Panc1 (cell line): ENCODE results near the gene CEACAM21. TPM values are rescaled to one million over a fixed set of nuclear protein-coding genes. Genes with fewer than 3 reads are reported as not detected.

ENCODE experiments used
- ATAC-seq: fragments of 200-7000 bp; cut with Tn5 transposase; 2 replicates; pipeline ENCODE4 v1.9.1; 2020; ENCODE audit warnings: mild to moderate bottlenecking, moderate library complexity
- BruUV-seq: library from RNA; stranded (reverse); fragments of 400-500 nt; replicated peaks from 2 replicates; lab custom pipeline; 2021; lab: Mats Ljungman, UMichigan
- CTCF ChIA-PET: fragments of 300-600 bp; sonication (Branson Sonifier 250); formaldehyde crosslinking; loops from one replicate; lab custom pipeline; 2022; ENCODE audit warnings: antibody characterized with exemption; lab: Charles Lee
- POLR2A ChIA-PET: fragments of 300-600 bp; sonication (Branson Sonifier 250); formaldehyde crosslinking; loops from one replicate; lab custom pipeline; 2022; ENCODE audit warnings: antibody characterized with exemption; lab: Charles Lee
- DNase-seq: peaks from one replicate; pipeline ENCODE4 v3.0.0-alpha.2; 2010; ENCODE audit warnings: low read depth, low spot score
- H3K27ac ChIP-seq: 2 replicates; pipeline ENCODE4 v1.5.1; 2011; ENCODE audit warnings: mild to moderate bottlenecking, low read length, inconsistent platforms
- H3K27me3 ChIP-seq: fragments of 200-500 bp; sonication (Bioruptor generic); 2 replicates; pipeline ENCODE4 v1.6.0; 2014; ENCODE audit warnings: low read length, inconsistent platforms; ENCODE audit not compliant: control insufficient read depth, insufficient read depth
- H3K36me3 ChIP-seq: fragments of 200-500 bp; sonication (Bioruptor generic); 2 replicates; pipeline ENCODE4 v1.5.1; 2014; ENCODE audit warnings: inconsistent platforms, mild to moderate bottlenecking, low read length, moderate library complexity; ENCODE audit not compliant: control insufficient read depth, insufficient read depth
- H3K4me1 ChIP-seq: 2 replicates; pipeline ENCODE4 v1.5.1; 2011; ENCODE audit warnings: inconsistent platforms, mild to moderate bottlenecking, low read length, moderate library complexity; ENCODE audit not compliant: control insufficient read depth, insufficient read depth
- H3K4me3 ChIP-seq, 2 experiments: 2 replicates each; pipeline ENCODE4 v1.5.1; 2011 to 2012; ENCODE audit warnings: low read depth in 2 of 2, low read length in 2 of 2, mild to moderate bottlenecking in 2 of 2, inconsistent platforms in 1 of 2, moderate library complexity in 1 of 2
- H3K9me3 ChIP-seq: fragments of 200-500 bp; sonication (Bioruptor generic); 2 replicates; pipeline ENCODE4 v1.5.1; 2014; ENCODE audit warnings: low read depth, mild to moderate bottlenecking, inconsistent platforms, low read length, moderate library complexity; ENCODE audit not compliant: control insufficient read depth, insufficient read depth
- POLR2AphosphoS5 ChIP-seq: IDR thresholded peaks from 2 replicates; pipeline ENCODE4 v1.6.1; 2012; ENCODE audit warnings: mild to moderate bottlenecking, low read depth, low read length, moderate library complexity
- SIN3A ChIP-seq: IDR thresholded peaks from 2 replicates; pipeline ENCODE4 v1.6.1; 2012; ENCODE audit warnings: low read depth, mild to moderate bottlenecking, low read length, moderate library complexity, borderline replicate concordance; ENCODE audit not compliant: insufficient read depth
- TCF7L2 ChIP-seq: IDR thresholded peaks from 2 replicates; pipeline ENCODE4 v1.6.1; 2011; ENCODE audit warnings: mild to moderate bottlenecking, low read depth, low read length, inconsistent platforms
- in situ Hi-C: cut with HindIII; loops from 2 replicates; pipeline ENCODE4 v1.10.0; 2016; ENCODE audit warnings: low sequenced_read_pairs, low pct_unique_long_range_greater_than_20kb
- intact Hi-C: fragments of 100-400 bp; cut with micrococcal nuclease; formaldehyde crosslinking; loops from one replicate; pipeline ENCODE4 v1.10.0; 2022; ENCODE audit not compliant: unreplicated experiment
- total RNA-seq: library from RNA; stranded (reverse); gene quantifications from one replicate; pipeline ENCODE4 v1.2.1, GENCODE V29; 2021; ENCODE audit not compliant: unreplicated experiment
- TF ChIP-seq, protein P1 (sequence below): fragments of 450-650 bp; IDR thresholded peaks from 2 replicates; pipeline ENCODE4 v1.5.1; 2017; ENCODE audit warnings: mild to moderate bottlenecking
- TF ChIP-seq, protein P2 (sequence below), 2 experiments: IDR thresholded peaks; 2 replicates each; pipeline ENCODE4 v1.6.1; 2011 to 2012; ENCODE audit warnings: low read depth in 2 of 2, control low read depth in 1 of 2, low read length in 1 of 2, mild to moderate bottlenecking in 1 of 2, moderate library complexity in 1 of 2; ENCODE audit not compliant: insufficient read depth in 1 of 2

Gene CEACAM21
- total RNA-seq, 1 experiment from 2014 or later: not detected

DNA sequence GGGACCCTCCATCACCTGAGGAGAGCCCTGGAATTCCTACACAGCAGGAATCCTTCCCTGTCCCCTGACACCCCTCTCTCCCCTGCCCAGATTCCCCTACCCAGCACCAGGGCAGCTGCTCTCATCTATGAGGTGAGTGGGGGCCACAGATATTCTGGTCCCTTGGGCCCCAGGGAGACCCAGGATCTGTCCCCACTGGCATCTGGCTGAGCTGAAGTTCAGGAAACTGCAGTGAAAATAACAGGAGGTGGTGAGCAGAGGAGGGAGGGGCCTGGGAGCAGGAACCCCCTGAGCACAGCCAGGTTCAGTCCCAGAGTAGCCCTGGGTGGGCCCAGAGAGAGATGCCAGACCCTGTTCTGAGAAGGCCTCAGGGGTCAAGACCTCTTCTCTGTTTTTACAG lies 10.1 kb downstream of the CEACAM21 start:
- POLR2A ChIA-PET: interaction anchor here (0.5 kb wide), 1 partner anchor 279 kb away, joined by 6 read pairs; no protein-coding TSS in a partner anchor
- intact Hi-C loops: no loop called here

DNA sequence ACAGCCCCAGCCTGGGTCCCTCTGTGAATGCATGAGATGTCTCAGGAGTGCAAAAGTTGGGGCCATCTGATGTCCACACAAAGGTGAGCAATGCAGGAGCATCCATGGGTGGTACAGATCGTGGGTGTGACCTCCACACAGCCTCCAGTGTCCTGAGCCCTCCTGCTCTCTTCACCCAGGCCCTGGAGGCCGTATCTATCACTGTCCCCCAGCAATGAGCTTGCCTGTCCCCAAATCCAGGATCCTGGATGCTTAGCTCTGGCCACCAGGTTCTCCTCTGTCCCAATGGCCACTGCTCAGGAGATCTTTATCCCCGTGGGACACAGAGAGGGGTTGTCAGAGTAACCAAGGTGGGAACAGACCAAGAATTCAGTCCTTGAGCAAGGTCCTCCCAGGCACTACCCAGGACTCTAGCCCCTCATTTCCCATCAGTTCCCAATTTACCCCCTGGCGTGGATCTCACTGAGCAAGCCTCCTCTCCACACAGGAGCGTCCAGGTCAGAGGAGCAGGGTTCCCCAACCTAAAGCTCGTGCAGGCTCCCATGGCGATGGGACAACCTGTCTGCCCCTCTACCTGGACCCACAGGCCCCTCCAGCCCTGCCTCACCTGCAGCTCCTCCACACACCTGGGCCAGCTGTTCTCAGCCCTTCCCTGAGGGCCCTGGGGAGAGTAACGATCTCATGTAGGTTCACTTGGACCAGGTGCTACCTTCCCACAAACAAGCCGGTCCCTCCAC lies 11.3 kb downstream of the CEACAM21 start:
- Histone ChIP-seq H3K9me3 (no peaks in the 10 kb centered on the region), H3K27ac (no peak overlapping the region), H3K4me3 (no peak overlapping the region), H3K4me1 (no peaks in the 10 kb centered on the region), H3K27me3 (no peaks in the 10 kb centered on the region), H3K36me3 (no peaks in the 10 kb centered on the region)
- no peak for TF ChIP-seq SIN3A
- no peak for TF ChIP-seq TCF7L2
- TF ChIP-seq, protein P1, sequence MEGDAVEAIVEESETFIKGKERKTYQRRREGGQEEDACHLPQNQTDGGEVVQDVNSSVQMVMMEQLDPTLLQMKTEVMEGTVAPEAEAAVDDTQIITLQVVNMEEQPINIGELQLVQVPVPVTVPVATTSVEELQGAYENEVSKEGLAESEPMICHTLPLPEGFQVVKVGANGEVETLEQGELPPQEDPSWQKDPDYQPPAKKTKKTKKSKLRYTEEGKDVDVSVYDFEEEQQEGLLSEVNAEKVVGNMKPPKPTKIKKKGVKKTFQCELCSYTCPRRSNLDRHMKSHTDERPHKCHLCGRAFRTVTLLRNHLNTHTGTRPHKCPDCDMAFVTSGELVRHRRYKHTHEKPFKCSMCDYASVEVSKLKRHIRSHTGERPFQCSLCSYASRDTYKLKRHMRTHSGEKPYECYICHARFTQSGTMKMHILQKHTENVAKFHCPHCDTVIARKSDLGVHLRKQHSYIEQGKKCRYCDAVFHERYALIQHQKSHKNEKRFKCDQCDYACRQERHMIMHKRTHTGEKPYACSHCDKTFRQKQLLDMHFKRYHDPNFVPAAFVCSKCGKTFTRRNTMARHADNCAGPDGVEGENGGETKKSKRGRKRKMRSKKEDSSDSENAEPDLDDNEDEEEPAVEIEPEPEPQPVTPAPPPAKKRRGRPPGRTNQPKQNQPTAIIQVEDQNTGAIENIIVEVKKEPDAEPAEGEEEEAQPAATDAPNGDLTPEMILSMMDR: no peak
- TF ChIP-seq POLR2AphosphoS5: no peak
- TF ChIP-seq, protein P2, sequence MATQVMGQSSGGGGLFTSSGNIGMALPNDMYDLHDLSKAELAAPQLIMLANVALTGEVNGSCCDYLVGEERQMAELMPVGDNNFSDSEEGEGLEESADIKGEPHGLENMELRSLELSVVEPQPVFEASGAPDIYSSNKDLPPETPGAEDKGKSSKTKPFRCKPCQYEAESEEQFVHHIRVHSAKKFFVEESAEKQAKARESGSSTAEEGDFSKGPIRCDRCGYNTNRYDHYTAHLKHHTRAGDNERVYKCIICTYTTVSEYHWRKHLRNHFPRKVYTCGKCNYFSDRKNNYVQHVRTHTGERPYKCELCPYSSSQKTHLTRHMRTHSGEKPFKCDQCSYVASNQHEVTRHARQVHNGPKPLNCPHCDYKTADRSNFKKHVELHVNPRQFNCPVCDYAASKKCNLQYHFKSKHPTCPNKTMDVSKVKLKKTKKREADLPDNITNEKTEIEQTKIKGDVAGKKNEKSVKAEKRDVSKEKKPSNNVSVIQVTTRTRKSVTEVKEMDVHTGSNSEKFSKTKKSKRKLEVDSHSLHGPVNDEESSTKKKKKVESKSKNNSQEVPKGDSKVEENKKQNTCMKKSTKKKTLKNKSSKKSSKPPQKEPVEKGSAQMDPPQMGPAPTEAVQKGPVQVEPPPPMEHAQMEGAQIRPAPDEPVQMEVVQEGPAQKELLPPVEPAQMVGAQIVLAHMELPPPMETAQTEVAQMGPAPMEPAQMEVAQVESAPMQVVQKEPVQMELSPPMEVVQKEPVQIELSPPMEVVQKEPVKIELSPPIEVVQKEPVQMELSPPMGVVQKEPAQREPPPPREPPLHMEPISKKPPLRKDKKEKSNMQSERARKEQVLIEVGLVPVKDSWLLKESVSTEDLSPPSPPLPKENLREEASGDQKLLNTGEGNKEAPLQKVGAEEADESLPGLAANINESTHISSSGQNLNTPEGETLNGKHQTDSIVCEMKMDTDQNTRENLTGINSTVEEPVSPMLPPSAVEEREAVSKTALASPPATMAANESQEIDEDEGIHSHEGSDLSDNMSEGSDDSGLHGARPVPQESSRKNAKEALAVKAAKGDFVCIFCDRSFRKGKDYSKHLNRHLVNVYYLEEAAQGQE (IDR thresholded peaks at IDR 0.05; ENCODE audit: insufficient read depth in 1 of 2, low read depth in 2 of 2, low read length in 1 of 2): no peak
- in situ Hi-C loops (no loop called here), intact Hi-C loops (no loop called here)
- no peak for ATAC-seq
- POLR2A ChIA-PET: no interaction called here
- DNase-seq: no peak
- no TSS peak for BruUV-seq
- CTCF ChIA-PET: interaction anchor here (0.7 kb wide), 1 partner anchor 309 kb away, joined by 3 read pairs; no protein-coding TSS in a partner anchor

More for the DNA sequence above, 10.1 kb downstream of the CEACAM21 start:
- in situ Hi-C loops: no loop called here
- Histone ChIP-seq H3K9me3 (no peaks in the 10 kb centered on the region), H3K4me3 (no peak overlapping the region), H3K27ac (no peak overlapping the region), H3K4me1 (no peaks in the 10 kb centered on the region), H3K36me3 (no peaks in the 10 kb centered on the region), H3K27me3 (no peaks in the 10 kb centered on the region)
- BruUV-seq: no TSS peak
- CTCF ChIA-PET: no interaction called here
- TF ChIP-seq, protein P1: no peak
- TF ChIP-seq, protein P2 (IDR thresholded peaks at IDR 0.05; ENCODE audit: insufficient read depth in 1 of 2, low read depth in 2 of 2, low read length in 1 of 2): no peak
- TF ChIP-seq TCF7L2: no peak
- TF ChIP-seq SIN3A: no peak
- TF ChIP-seq POLR2AphosphoS5: no peak
- DNase-seq (no peak), ATAC-seq (no peak)
